ENCODE measurements around the gene TNS1.

Gene TNS1

GRCh38 chr2:218033590-218034496, 31.0 kb upstream of the TNS1 start:
- DNase-seq (ENCODE audit: extremely low read depth, low read depth) = no peak
- TF ChIP-seq CTCF (IDR thresholded peaks at IDR 0.05; ENCODE audit: low read depth, low read length) = no peak

- no peak for TF ChIP-seq CTCF (IDR thresholded peaks at IDR 0.05; ENCODE audit: low read depth, low read length)
Measured at GRCh38 chr2:218033208-218033589, 30.4 kb upstream of the TNS1 start.

GRCh38 chr2:218032336-218033171, 29.8 kb upstream of the TNS1 start:
- no peak for DNase-seq (ENCODE audit: extremely low read depth, low read depth)
- no peak for TF ChIP-seq CTCF (IDR thresholded peaks at IDR 0.05; ENCODE audit: low read depth, low read length)

More at GRCh38 chr2:218033208-218033589, 30.4 kb upstream of the TNS1 start:
- no peak for DNase-seq (ENCODE audit: extremely low read depth, low read depth)

GRCh38 chr2:218031771-218032257, 29.0 kb upstream of the TNS1 start:
- DNase-seq (ENCODE audit: extremely low read depth, low read depth) = no peak
- no peak for TF ChIP-seq CTCF (IDR thresholded peaks at IDR 0.05; ENCODE audit: low read depth, low read length)

DNA sequence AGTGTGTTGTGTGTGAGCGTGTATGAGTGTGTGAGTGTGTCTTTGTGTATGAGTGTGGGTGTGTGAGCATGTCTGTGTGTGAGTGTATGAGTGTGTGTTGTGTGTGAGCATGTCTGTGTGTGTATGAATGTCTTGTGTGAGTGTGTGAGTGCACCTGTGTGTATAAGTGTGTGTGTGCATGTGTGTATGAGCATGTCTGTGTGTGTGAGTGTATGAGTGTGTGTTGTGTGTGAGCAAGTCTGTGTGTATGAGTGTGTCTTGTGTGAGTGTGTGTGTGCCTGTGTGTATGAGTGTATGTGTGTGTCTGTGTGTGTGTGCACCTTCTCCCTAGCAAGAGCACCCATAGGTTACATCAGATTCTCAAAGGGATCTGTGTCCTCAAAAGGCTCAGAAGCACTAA, 28.5 kb upstream of the TNS1 start:
- TF ChIP-seq CTCF (IDR thresholded peaks at IDR 0.05; ENCODE audit: low read depth, low read length) = no peak

DNA sequence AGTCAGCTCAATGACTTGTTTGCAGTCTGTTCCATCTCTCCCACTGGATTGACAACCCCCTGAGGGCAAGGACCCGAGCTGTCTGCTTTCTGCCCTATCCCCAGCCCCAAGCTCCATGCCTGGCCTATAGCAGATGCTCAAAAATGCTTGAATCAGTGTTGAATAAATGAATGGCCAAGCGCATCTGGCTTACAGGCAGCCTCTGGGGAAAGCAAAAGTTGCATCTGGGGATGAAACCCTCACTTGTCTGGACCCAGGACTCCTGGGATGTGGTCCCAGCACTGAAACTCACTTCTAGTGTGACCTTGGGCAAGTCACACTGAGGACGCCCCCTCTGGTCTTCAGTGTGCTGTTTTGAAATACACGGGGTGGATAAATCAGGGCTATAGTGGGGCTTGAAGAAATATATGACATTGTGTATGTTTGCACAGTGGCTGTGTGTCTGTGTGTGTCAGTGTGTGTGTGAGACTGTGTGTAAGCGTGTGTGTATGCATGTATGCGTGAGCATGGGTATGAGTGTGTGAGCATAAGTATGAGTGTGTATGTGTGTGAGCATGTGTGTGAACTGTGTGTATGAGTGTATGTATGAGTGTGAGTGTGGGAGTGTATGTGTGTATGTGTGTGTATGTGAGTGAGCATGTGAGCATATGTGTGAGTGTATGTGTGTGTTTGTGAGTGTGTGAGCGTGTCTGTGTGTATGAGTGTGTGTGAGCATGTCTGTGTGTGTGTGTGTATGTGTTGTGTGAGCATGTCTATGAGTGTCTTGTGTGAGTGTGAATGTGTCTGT, 27.8 kb upstream of the TNS1 start:
- DNase-seq (ENCODE audit: extremely low read depth, low read depth) = no peak
- no peak for TF ChIP-seq CTCF (IDR thresholded peaks at IDR 0.05; ENCODE audit: low read depth, low read length)

More for the DNA sequence above, 28.5 kb upstream of the TNS1 start:
- no peak for DNase-seq (ENCODE audit: extremely low read depth, low read depth)
